ENCODE results near the gene UQCC2. TPM values are rescaled to one million over a fixed set of nuclear protein-coding genes. Genes with fewer than 3 reads are reported as not detected.

The UQCC2 gene
- total and polyA plus RNA-seq, 2 of the 4 experiments (the other 2 are of a cell fraction), result 13.8 to 34.5 TPM

- TF ChIP-seq CHD1 (IDR thresholded peaks at IDR 0.05; ENCODE audit: low read depth, low read length), result no peak
Observed at GRCh38 chr6:33694401-33694931, 17.0 kb downstream of the UQCC2 start (continued).

- in situ Hi-C loops (cut with MboI; ENCODE audit: low sequenced_read_pairs) (no loop called here), intact Hi-C loops (cut with micrococcal nuclease) (no loop called here), dilution Hi-C loops (cut with HindIII; ENCODE audit: low sequenced_read_pairs, unreplicated experiment) (no loop called here)
- Histone ChIP-seq H3K27ac (ENCODE audit: insufficient read depth, low read length) (no peak overlapping the region), H2BK5ac (ENCODE audit: low read depth, low read length, poor library complexity, severe bottlenecking) (no peak overlapping the region), H3K79me1 (ENCODE audit: low read depth in 1 of 2, low read length in 2 of 2) (peaks cover 0 to 27% of the 10 kb centered on the region in 2 experiments; a peak in 2 of 4 replicates), H4K8ac (ENCODE audit: low read depth in 2 of 2, low read length in 2 of 2) (peak overlapping the region in 1 of 2 experiments; percentile 29; a peak in 1 of 4 replicates), H3K27me3 (ENCODE audit: control insufficient read depth, insufficient read depth, low read length) (no peaks in the 10 kb centered on the region), H3K9me1 (ENCODE audit: insufficient read depth, low read length) (peaks cover 25% of the 10 kb centered on the region), H3K4me1 (ENCODE audit: control insufficient read depth, insufficient read depth, low read length) (peaks cover 20% of the 10 kb centered on the region), H3K9me3 (ENCODE audit: control insufficient read depth, insufficient read depth, low read length) (no peaks in the 10 kb centered on the region), H4K5ac (ENCODE audit: low read depth, low read length) (no peak overlapping the region), H2BK20ac (ENCODE audit: low read depth, low read length) (no peak overlapping the region), H2AFZ (replicated peaks; ENCODE audit: low read length, poor library complexity) (peak overlapping the region; percentile 8), H3K9ac (ENCODE audit: low read depth, low read length) (no peak overlapping the region), H3K23ac (ENCODE audit: low read depth, low read length) (no peak overlapping the region), H3K4ac (ENCODE audit: low read depth, low read length) (no peak overlapping the region), H2AK5ac (ENCODE audit: low read depth, low read length) (peak overlapping the region; percentile 44), H3K36me3 (ENCODE audit: control insufficient read depth, insufficient read depth, low read length) (peaks cover 21% of the 10 kb centered on the region), H2AK9ac (replicated peaks; ENCODE audit: low read depth, low read length, poor library complexity) (peak overlapping the region; percentile 35), H2BK15ac (ENCODE audit: low read depth, low read length) (no peak overlapping the region), H3K18ac (ENCODE audit: low read depth, low read length) (no peak overlapping the region), H4K20me1 (ENCODE audit: insufficient read depth, low read length) (peaks cover 8% of the 10 kb centered on the region; the same call in 1 of the 2 replicates), H3K4me3 (ENCODE audit: insufficient read depth, low read depth, low read length) (no peak overlapping the region), H3K56ac (ENCODE audit: extremely low read depth, insufficient read depth, low read length) (no peak overlapping the region), H4K91ac (ENCODE audit: insufficient read depth, low read depth, low read length) (no peak overlapping the region; the same call in 1 of the 2 replicates), H3K14ac (replicated peaks; ENCODE audit: low read depth, low read length) (no peak overlapping the region), H3K4me2 (ENCODE audit: low read depth, low read length) (no peak overlapping the region), H2BK120ac (ENCODE audit: low read depth, low read length) (no peak overlapping the region)
- WGBS, 2 experiments (ENCODE audit: extremely low coverage in 2 of 2, insufficient read length in 1 of 2), result 86% methylated on average over 21 of the region's 28 CpGs; no CpG with 5 or more reads in 1 of the 2 experiments
- no peak for DNase-seq
- no TSS peak for BruUV-seq (replicated peaks)
- ChIA-PET POLR2A (ENCODE audit: unreplicated experiment) (interaction anchor here (0.5 kb wide), 1 partner anchor 381 kb away, joined by 3 read pairs; no protein-coding TSS in a partner anchor), CTCF (interaction anchor here (0.6 to 1.7 kb wide), 2 partner anchors 21 to 1462 kb away, joined by 3 to 4 read pairs; no protein-coding TSS in a partner anchor)
- no peak for ATAC-seq (ENCODE audit: low read depth)
- TF ChIP-seq MAZ (IDR thresholded peaks at IDR 0.05; ENCODE audit: borderline replicate concordance, low read depth, low read length), result no peak
- TF ChIP-seq NFE2L2 (IDR thresholded peaks at IDR 0.05; ENCODE audit: low read depth, low read length), result no peak
- TF ChIP-seq CHD1 (IDR thresholded peaks at IDR 0.05; ENCODE audit: low read depth, low read length), result no peak
- no peak for TF ChIP-seq SMC3 (IDR thresholded peaks at IDR 0.05; ENCODE audit: low read depth, low read length)
- TF ChIP-seq POLR2A (IDR thresholded peaks at IDR 0.05; ENCODE audit: low read depth, low read length), result no peak
- TF ChIP-seq FOS (IDR thresholded peaks at IDR 0.05; ENCODE audit: low read depth, low read length), result no peak
- no peak for TF ChIP-seq USF2 (IDR thresholded peaks at IDR 0.05; ENCODE audit: low read depth, low read length)
- no peak for TF ChIP-seq RAD21 (IDR thresholded peaks at IDR 0.05; ENCODE audit: low read length)
- no peak for TF ChIP-seq CEBPB (IDR thresholded peaks at IDR 0.05; ENCODE audit: low read depth, low read length)
- TF ChIP-seq RFX5 (IDR thresholded peaks at IDR 0.05; ENCODE audit: low read depth, low read length), result no peak
- TF ChIP-seq ELK1 (IDR thresholded peaks at IDR 0.05; ENCODE audit: borderline replicate concordance, low read depth, low read length), result no peak
- no peak for TF ChIP-seq RCOR1 (IDR thresholded peaks at IDR 0.05; ENCODE audit: insufficient replicate concordance, low read length)
Observed at GRCh38 chr6:33693186-33694105, 18.1 kb downstream of the UQCC2 start.

Measured in IMR-90 (cell line).